ENCODE measurements around the gene UGT1A6. TPM values are rescaled to one million over a fixed set of nuclear protein-coding genes. Genes with fewer than 3 reads are reported as not detected.

Gene UGT1A6
- total and polyA plus RNA-seq, 2 of the 4 experiments (the other 2 are of a cell fraction) = not detected

DNA sequence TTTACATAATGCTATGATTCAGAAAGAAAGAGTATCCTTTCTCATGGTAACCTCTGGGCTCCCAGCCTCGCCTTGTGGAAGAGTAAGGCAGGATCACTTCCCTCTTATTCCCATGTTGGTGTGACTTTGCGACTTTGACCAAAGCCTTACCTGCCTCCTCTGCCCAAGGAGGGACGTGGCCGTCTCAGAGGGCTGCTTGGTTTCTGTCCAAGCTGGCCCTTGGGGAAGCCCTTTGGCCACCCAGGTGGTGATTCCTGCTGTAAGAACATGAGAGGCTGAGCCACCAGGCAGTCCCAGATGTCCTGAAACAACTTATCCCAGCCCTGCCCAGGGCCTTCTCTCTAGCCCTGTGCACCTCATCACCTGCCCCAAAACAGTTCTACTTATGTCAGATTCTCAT lies 6.0 kb downstream of the UGT1A6 start:
- intact Hi-C loops (cut with micrococcal nuclease) = no loop called here
- BruUV-seq (replicated peaks) = no TSS peak
- peak overlapping the region; percentile 20; the same call in 1 of the 2 replicates for H4K91ac ChIP-seq (ENCODE audit: insufficient read depth, low read depth, low read length)

More for the DNA sequence above, 6.0 kb downstream of the UGT1A6 start:
- H3K79me1 ChIP-seq (ENCODE audit: low read depth in 1 of 2, low read length in 2 of 2) = no peaks in the 10 kb centered on the region
- no peak overlapping the region for H3K14ac ChIP-seq (replicated peaks; ENCODE audit: low read depth, low read length)
- H2AK9ac ChIP-seq (replicated peaks; ENCODE audit: low read depth, low read length, poor library complexity) = no peak overlapping the region
- no peak overlapping the region for H2BK5ac ChIP-seq (ENCODE audit: low read depth, low read length, poor library complexity, severe bottlenecking)
- no peak overlapping the region for H3K4me2 ChIP-seq (ENCODE audit: low read depth, low read length)
- ChIA-PET CTCF (no interaction called here), POLR2A (ENCODE audit: unreplicated experiment) (no interaction called here)
- no peak overlapping the region for H3K4me3 ChIP-seq (ENCODE audit: insufficient read depth, low read depth, low read length)
- H4K8ac ChIP-seq (ENCODE audit: low read depth in 2 of 2, low read length in 2 of 2) = no peak overlapping the region
- no peak overlapping the region for H3K56ac ChIP-seq (ENCODE audit: extremely low read depth, insufficient read depth, low read length)
- H2AFZ ChIP-seq (replicated peaks; ENCODE audit: low read length, poor library complexity) = no peak overlapping the region
- dilution Hi-C loops (cut with HindIII; ENCODE audit: low sequenced_read_pairs, unreplicated experiment) = no loop called here
- no peaks in the 10 kb centered on the region for H4K20me1 ChIP-seq (ENCODE audit: insufficient read depth, low read length)
- no peak for TF ChIP-seq MXI1 (IDR thresholded peaks at IDR 0.05; ENCODE audit: borderline replicate concordance, low read depth, low read length)
- TF ChIP-seq POLR2A (IDR thresholded peaks at IDR 0.05; ENCODE audit: low read depth, low read length) = no peak
- no peak for TF ChIP-seq RCOR1 (IDR thresholded peaks at IDR 0.05; ENCODE audit: insufficient replicate concordance, low read length)
- TF ChIP-seq SMC3 (IDR thresholded peaks at IDR 0.05; ENCODE audit: low read depth, low read length) = no peak
- TF ChIP-seq RFX5 (IDR thresholded peaks at IDR 0.05; ENCODE audit: low read depth, low read length) = no peak
- no peak for TF ChIP-seq MAZ (IDR thresholded peaks at IDR 0.05; ENCODE audit: borderline replicate concordance, low read depth, low read length)
- no peak for TF ChIP-seq CHD1 (IDR thresholded peaks at IDR 0.05; ENCODE audit: low read depth, low read length)
- TF ChIP-seq MAFK (IDR thresholded peaks at IDR 0.05; ENCODE audit: low read depth, low read length) = no peak
- TF ChIP-seq, protein P1, sequence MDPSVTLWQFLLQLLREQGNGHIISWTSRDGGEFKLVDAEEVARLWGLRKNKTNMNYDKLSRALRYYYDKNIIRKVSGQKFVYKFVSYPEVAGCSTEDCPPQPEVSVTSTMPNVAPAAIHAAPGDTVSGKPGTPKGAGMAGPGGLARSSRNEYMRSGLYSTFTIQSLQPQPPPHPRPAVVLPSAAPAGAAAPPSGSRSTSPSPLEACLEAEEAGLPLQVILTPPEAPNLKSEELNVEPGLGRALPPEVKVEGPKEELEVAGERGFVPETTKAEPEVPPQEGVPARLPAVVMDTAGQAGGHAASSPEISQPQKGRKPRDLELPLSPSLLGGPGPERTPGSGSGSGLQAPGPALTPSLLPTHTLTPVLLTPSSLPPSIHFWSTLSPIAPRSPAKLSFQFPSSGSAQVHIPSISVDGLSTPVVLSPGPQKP (IDR thresholded peaks at IDR 0.05; ENCODE audit: borderline replicate concordance, low read depth, low read length) = no peak
- no peak for TF ChIP-seq BHLHE40 (IDR thresholded peaks at IDR 0.05; ENCODE audit: low read depth, low read length)
- TF ChIP-seq, protein P2, sequence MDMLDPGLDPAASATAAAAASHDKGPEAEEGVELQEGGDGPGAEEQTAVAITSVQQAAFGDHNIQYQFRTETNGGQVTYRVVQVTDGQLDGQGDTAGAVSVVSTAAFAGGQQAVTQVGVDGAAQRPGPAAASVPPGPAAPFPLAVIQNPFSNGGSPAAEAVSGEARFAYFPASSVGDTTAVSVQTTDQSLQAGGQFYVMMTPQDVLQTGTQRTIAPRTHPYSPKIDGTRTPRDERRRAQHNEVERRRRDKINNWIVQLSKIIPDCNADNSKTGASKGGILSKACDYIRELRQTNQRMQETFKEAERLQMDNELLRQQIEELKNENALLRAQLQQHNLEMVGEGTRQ (IDR thresholded peaks at IDR 0.05; ENCODE audit: low read depth, low read length) = no peak
- no peak for TF ChIP-seq NFE2L2 (IDR thresholded peaks at IDR 0.05; ENCODE audit: low read depth, low read length)
- TF ChIP-seq RAD21 (IDR thresholded peaks at IDR 0.05; ENCODE audit: low read length) = no peak
- TF ChIP-seq CTCF (conservative IDR thresholded peaks at IDR 0.05; ENCODE audit: low read depth, low read length) = no peak
- TF ChIP-seq CEBPB (IDR thresholded peaks at IDR 0.05; ENCODE audit: low read depth, low read length) = no peak
- no peak for TF ChIP-seq FOS (IDR thresholded peaks at IDR 0.05; ENCODE audit: low read depth, low read length)
- H3K18ac ChIP-seq (ENCODE audit: low read depth, low read length) = peak overlapping the region; percentile 78
- no peak overlapping the region for H3K27ac ChIP-seq (ENCODE audit: insufficient read depth, low read length)
- no peak overlapping the region for H2BK20ac ChIP-seq (ENCODE audit: low read depth, low read length)
- H3K27me3 ChIP-seq (ENCODE audit: control insufficient read depth, insufficient read depth, low read length) = no peaks in the 10 kb centered on the region
- H3K9me1 ChIP-seq (ENCODE audit: insufficient read depth, low read length) = no peaks in the 10 kb centered on the region
- no peak overlapping the region for H3K4ac ChIP-seq (ENCODE audit: low read depth, low read length)
- peak overlapping the region; percentile 48; the same call in 1 of the 2 replicates for H4K5ac ChIP-seq (ENCODE audit: low read depth, low read length)
- H3K36me3 ChIP-seq (ENCODE audit: control insufficient read depth, insufficient read depth, low read length) = no peaks in the 10 kb centered on the region
- DNase-seq (no peak), ATAC-seq (ENCODE audit: low read depth) (no peak)
- WGBS, 2 experiments (ENCODE audit: extremely low coverage in 2 of 2, insufficient read length in 1 of 2) = no CpG with 5 or more reads among the region's 4 CpGs
- in situ Hi-C loops (cut with MboI; ENCODE audit: low sequenced_read_pairs) = no loop called here
- H3K9ac ChIP-seq (ENCODE audit: low read depth, low read length) = no peak overlapping the region
- H2AK5ac ChIP-seq (ENCODE audit: low read depth, low read length) = no peak overlapping the region
- H3K9me3 ChIP-seq (ENCODE audit: control insufficient read depth, insufficient read depth, low read length) = no peaks in the 10 kb centered on the region
- no peak overlapping the region for H3K23ac ChIP-seq (ENCODE audit: low read depth, low read length)
- H3K4me1 ChIP-seq (ENCODE audit: control insufficient read depth, insufficient read depth, low read length) = peaks cover 4% of the 10 kb centered on the region
- H2BK120ac ChIP-seq (ENCODE audit: low read depth, low read length) = no peak overlapping the region
- no peak overlapping the region for H2BK15ac ChIP-seq (ENCODE audit: low read depth, low read length)

Measured in IMR-90 (cell line).